AG09309 (cell line): Measurements from ENCODE around the gene KRT16.
"Not testable (repeated sequence)": the region's sequence is repeated elsewhere in the genome, so short reads cannot be mapped to it uniquely, and the experiment has no call there.

ENCODE experiments used
- DNase-seq: peaks from one replicate; pipeline ENCODE4 v3.0.0-alpha.2; 2010; ENCODE audit warnings: low read depth
- H3K4me3 ChIP-seq: 2 replicates; pipeline ENCODE4 v1.5.1; 2011; ENCODE audit warnings: mild to moderate bottlenecking, low read depth, low read length, moderate library complexity; ENCODE audit not compliant: control insufficient read depth
- TF ChIP-seq, protein P1 (sequence below): IDR thresholded peaks from 2 replicates; pipeline ENCODE4 v1.5.1; 2011; ENCODE audit warnings: mild to moderate bottlenecking, low read depth, low read length, inconsistent platforms; ENCODE audit not compliant: insufficient read depth, control insufficient read depth; ENCODE audit errors: missing control alignments

KRT16 gene

DNA sequence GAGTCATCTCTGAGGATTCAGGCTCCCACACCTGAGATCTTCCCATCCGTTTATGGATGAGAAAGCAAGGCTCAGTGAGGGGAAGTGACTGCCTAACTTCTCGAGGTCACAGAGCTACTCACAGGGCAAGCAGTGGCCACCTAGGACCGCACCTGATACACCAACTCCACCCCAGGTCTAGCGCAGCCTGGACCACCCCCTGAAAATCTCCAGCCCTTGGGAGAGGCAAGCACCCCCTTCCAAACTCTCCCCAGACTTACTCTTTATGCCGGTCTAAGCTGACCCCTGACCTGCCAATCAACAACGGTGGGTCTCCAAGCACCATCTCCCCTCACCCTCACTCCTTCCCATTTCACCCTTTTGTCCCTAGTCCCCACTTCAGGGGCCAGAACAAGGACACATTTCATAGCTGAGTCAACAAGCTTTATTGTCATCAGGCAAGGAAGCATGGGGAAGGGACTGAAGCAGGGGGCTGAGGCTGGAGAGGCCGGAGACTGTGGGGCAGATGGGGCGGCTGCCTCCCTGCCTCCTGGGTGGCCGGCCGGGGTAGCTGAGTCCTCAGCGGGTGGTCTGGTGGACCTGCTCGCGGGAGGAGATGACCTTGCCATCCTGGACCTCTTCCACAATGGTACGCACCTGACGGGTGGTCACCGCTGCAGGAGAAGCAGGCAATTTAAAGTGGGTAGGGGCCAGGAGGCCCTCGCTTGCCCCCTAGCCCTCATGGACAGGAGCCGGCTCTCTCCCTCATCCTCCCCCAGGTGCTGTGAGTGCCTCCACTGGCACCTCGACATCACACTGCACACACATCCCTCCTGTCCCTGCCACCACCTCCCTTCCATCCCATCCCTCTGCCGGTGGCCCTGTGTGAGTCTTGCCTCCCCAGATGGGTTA is 6.7 kb upstream of the KRT16 start:
- no peak for DNase-seq
- no peak overlapping the region for H3K4me3 ChIP-seq
- TF ChIP-seq, protein P1, sequence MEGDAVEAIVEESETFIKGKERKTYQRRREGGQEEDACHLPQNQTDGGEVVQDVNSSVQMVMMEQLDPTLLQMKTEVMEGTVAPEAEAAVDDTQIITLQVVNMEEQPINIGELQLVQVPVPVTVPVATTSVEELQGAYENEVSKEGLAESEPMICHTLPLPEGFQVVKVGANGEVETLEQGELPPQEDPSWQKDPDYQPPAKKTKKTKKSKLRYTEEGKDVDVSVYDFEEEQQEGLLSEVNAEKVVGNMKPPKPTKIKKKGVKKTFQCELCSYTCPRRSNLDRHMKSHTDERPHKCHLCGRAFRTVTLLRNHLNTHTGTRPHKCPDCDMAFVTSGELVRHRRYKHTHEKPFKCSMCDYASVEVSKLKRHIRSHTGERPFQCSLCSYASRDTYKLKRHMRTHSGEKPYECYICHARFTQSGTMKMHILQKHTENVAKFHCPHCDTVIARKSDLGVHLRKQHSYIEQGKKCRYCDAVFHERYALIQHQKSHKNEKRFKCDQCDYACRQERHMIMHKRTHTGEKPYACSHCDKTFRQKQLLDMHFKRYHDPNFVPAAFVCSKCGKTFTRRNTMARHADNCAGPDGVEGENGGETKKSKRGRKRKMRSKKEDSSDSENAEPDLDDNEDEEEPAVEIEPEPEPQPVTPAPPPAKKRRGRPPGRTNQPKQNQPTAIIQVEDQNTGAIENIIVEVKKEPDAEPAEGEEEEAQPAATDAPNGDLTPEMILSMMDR = no peak

DNA sequence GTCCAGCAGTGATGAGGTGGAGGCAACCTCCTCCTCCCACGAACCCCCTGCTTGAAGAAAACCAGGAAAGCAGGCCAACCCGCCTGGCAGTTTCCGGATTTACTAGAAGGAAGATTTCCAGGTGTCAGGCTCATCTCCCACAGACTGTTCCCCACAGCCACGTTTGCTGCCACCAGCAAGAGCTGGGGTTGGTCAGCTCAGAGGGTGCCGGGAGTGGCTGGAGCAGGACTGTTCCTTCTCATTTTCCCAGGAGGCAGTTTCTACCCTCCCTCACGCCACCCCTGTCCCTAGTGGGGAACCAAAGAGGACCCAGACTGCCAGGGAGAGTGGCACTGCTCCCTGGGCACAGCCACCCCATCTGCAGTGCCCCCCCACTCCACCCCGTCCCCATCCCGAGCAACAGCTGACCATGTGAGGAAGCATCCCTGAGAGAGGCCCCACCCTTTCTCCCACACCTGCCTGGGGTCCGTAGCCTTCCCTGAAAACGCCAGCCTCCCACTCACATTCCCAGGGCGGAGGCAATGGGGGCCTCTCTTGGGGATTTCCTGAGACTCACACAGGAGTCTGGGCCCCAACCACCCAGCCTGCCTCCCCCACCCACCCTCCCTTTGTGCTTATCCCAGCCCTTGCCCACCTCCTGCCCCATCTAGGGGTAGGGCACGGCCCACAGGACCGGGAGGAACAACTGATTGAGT is 5.9 kb upstream of the KRT16 start:
- TF ChIP-seq, protein P1 = no peak
- H3K4me3 ChIP-seq = no peak overlapping the region
- no peak for DNase-seq

DNA sequence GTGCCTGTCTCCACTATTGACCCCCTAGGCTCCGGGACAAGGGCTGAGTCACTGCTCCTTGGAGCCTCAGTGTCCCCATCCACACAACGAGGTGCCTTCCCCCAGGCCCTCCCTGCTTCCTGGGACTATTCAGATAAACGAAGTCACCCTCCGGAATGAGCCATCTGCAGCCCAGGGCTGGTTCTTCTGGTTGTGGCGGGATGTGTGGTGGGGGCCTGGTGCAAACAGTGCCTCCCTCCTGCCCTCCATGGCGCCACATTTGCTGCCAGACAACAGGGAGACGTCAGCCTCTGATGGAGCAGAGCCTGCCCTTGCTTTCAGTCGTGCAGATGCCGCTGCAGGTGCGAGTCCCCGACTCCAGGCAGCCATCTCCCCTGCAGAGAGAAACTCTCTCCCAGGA is 5.1 kb upstream of the KRT16 start:
- H3K4me3 ChIP-seq = no peak overlapping the region
- TF ChIP-seq, protein P1 = no peak
- no peak for DNase-seq

DNA sequence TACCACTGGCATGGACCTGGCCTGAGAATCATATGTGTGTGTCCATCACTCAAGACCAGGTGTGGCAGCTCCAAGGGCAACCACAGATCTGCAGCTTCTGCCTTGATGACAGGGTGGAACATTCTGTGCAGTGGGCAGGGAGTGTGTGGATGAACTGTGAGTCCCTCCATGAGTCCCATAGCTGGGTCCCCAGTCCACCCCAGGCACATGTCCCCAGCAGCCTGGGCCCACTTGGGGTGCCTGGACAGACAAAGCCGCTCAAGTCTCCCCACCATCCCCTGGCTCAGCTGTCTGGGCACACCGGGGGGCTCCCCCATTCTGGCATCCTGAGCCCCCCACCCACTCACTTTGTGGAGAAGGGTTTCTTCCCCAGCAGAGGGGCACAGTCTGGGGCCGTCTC is 4.6 kb upstream of the KRT16 start:
- no peak overlapping the region for H3K4me3 ChIP-seq
- TF ChIP-seq, protein P1 = no peak
- DNase-seq = no peak

DNA sequence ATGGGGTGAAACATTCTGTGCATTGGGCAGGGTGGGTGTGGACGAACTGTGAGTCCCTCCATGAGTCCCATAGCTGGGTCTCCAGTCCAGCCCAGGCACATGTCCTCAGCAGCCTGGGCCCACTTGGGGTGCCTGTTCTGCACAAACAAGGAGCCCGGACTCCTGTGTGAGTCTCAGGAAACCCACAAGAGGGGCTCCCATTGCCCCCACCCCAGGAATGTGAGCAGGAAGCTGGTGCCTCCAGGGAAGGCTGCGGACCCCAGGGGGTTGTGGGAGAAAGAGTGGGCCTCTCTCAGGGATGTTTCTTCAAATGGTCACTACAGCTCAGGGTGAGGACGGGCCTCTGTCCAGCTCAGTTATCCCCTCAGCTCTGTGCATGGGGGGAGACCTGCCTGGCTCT is 3.9 kb upstream of the KRT16 start:
- not testable (repeated sequence) for DNase-seq, H3K4me3 ChIP-seq

DNA sequence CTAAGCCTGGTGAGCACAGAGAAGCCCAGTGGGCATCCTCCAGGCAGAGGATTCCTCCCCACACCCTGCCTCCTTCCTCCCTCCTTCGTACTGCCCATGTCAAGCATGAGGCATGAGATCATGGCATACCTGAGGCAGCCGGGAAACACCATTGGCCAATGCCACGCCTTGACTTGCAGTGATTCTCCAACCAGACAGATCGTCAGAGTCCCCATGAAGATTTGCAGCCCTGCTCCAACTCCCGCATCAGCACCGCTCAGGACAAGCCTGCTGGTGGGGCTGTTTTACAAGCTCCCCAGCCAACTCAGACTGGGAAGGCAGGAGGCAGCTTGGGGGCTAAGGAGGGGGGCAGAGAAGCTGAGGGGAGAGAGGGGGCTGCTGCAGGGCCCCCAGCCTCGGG is 2.9 kb upstream of the KRT16 start:
- H3K4me3 ChIP-seq = no peak overlapping the region
- TF ChIP-seq, protein P1 = no peak
- DNase-seq = no peak

DNA sequence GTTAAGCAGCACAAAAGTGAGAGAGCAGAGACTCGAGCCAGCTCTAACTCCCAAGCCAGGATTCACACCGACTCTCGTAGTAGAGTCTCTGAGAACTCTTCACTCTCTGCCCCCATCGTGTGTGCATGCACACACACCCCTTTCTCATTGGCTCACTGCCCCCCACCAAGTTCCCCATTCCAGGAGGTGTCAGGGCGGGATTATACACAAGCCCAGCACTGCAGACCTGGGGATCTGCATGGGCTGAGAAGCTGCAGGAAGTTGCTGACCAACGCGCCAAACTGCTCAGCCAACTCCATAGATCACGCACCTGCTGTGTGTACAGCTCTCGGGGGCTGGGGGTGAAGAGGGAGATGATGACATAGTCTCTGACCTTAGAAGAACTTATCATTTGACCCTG is 2.2 kb upstream of the KRT16 start:
- not testable (repeated sequence) for H3K4me3 ChIP-seq, DNase-seq
